ENCODE data around the gene RALGAPB.
A peak's percentile ranks its signal among the peaks of the same experiment; 100 is the strongest.
"Not testable (repeated sequence)": the region's sequence is repeated elsewhere in the genome, so short reads cannot be mapped to it uniquely, and the experiment has no call there.

The RALGAPB gene

DNA sequence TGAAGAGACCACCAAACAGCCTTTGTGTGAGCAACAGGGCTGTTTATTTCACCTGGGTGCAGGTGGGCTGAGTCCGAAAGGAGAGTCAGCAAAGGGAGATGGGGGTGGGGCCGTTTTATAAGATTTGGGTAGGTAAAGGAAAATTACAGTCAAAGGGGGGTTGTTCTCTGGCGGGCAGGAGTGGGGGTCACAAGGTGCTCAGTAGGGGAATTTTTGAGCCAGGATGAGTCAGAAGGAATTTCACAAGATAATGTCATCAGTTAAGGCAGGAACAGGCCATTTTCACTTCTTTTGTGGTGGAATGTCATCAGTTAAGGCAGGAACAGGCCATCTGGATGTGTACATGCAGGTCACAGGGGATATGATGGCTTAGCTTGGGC is 119.8 kb downstream of the RALGAPB start:
- not testable (repeated sequence) for H3K27me3 ChIP-seq (ENCODE audit: control insufficient read depth, insufficient read depth, low read length); H3K9ac ChIP-seq (ENCODE audit: low read depth, low read length); H3K9me3 ChIP-seq (ENCODE audit: control insufficient read depth, insufficient read depth, low read length); H3K36me3 ChIP-seq (ENCODE audit: control insufficient read depth, insufficient read depth, low read length); H3K4me3 ChIP-seq (ENCODE audit: low read depth, low read length); H3K4me1 ChIP-seq (ENCODE audit: control insufficient read depth, insufficient read depth, low read length)

- H3K9ac ChIP-seq (ENCODE audit: low read depth, low read length); H3K27me3 ChIP-seq (ENCODE audit: control insufficient read depth, insufficient read depth, low read length); H3K36me3 ChIP-seq (ENCODE audit: control insufficient read depth, insufficient read depth, low read length); H3K4me3 ChIP-seq (ENCODE audit: low read depth, low read length); H3K9me3 ChIP-seq (ENCODE audit: control insufficient read depth, insufficient read depth, low read length); H3K4me1 ChIP-seq (ENCODE audit: control insufficient read depth, insufficient read depth, low read length): not testable (repeated sequence)
These were observed 121.6 kb downstream of the RALGAPB start for GRCh38 chr20:38594281-38594680.

DNA sequence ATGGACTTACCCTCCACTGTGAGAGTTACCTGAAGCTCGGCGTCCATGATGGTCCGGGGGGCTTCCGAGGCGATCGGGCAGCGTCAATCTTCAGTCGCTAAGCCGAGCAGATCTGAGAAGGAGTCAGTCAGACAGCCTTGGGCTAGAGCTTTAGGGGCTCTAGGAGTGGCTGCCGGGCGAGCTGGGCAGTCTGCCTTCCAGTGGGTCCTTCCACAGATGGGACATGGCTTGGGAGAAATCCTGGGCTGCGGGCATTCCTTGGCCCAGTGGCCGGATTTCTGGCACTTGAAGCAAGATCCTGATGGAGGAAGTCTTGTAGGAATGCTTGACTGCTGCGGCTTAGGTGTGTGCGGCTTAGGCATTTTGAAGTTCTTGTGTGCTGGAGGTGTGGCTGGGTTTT is 123.2 kb downstream of the RALGAPB start:
- H3K27me3 ChIP-seq (ENCODE audit: control insufficient read depth, insufficient read depth, low read length); H3K9me3 ChIP-seq (ENCODE audit: control insufficient read depth, insufficient read depth, low read length); H3K4me1 ChIP-seq (ENCODE audit: control insufficient read depth, insufficient read depth, low read length); H3K4me3 ChIP-seq (ENCODE audit: low read depth, low read length); H3K9ac ChIP-seq (ENCODE audit: low read depth, low read length); H3K36me3 ChIP-seq (ENCODE audit: control insufficient read depth, insufficient read depth, low read length): not testable (repeated sequence)

DNA sequence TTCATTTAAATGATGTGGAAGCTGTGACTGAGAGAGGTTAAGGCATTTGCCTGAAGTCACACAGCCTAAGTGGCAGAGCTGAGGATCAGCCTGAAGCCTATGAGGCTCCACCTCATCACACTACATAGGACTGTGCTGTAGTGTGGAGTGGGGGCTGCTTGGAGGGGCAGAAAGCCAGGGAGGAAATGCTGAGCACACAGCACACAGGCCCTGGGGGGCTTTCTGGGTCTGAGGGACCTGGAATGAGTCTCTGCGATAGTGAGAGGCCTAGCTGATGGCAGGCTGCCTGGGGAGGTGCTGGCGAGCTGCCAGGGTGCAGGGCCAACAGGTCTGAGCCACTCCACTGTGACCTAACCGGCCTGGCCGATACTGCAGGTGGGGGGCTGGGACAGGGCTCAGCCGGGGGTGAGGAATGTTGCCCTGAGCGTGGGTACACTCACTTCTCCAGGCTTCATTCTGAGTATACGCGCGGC is 126.8 kb downstream of the RALGAPB start:
- H3K4me1 ChIP-seq (ENCODE audit: control insufficient read depth, insufficient read depth, low read length): peaks cover 8% of the 10 kb centered on the region
- H3K9ac ChIP-seq (ENCODE audit: low read depth, low read length): no peak overlapping the region
- no peaks in the 10 kb centered on the region for H3K9me3 ChIP-seq (ENCODE audit: control insufficient read depth, insufficient read depth, low read length)
- H3K27me3 ChIP-seq (ENCODE audit: control insufficient read depth, insufficient read depth, low read length): peaks cover 15% of the 10 kb centered on the region
- no peak overlapping the region for H3K4me3 ChIP-seq (ENCODE audit: low read depth, low read length)
- no peaks in the 10 kb centered on the region for H3K36me3 ChIP-seq (ENCODE audit: control insufficient read depth, insufficient read depth, low read length)

GRCh38 chr20:38600057-38600456 is 127.4 kb downstream of the RALGAPB start:
- H3K9me3 ChIP-seq (ENCODE audit: control insufficient read depth, insufficient read depth, low read length): no peaks in the 10 kb centered on the region
- H3K4me3 ChIP-seq (ENCODE audit: low read depth, low read length): no peak overlapping the region
- no peaks in the 10 kb centered on the region for H3K36me3 ChIP-seq (ENCODE audit: control insufficient read depth, insufficient read depth, low read length)
- peaks cover 15% of the 10 kb centered on the region for H3K27me3 ChIP-seq (ENCODE audit: control insufficient read depth, insufficient read depth, low read length)
- H3K4me1 ChIP-seq (ENCODE audit: control insufficient read depth, insufficient read depth, low read length): peaks cover 8% of the 10 kb centered on the region
- H3K9ac ChIP-seq (ENCODE audit: low read depth, low read length): no peak overlapping the region

GRCh38 chr20:38601216-38602184 is 128.9 kb downstream of the RALGAPB start, which contains the start of gene ARHGAP40:
Gene ARHGAP40, plus strand, starts transcription at chr20:38601809.
- Histone ChIP-seq H3K4me1 (ENCODE audit: control insufficient read depth, insufficient read depth, low read length) (peaks cover 8% of the 10 kb centered on the region), H3K36me3 (ENCODE audit: control insufficient read depth, insufficient read depth, low read length) (no peaks in the 10 kb centered on the region), H3K27me3 (ENCODE audit: control insufficient read depth, insufficient read depth, low read length) (peaks cover 15% of the 10 kb centered on the region), H3K9me3 (ENCODE audit: control insufficient read depth, insufficient read depth, low read length) (no peaks in the 10 kb centered on the region), H3K4me3 (ENCODE audit: low read depth, low read length) (peak within 1 kb of the TSS; percentile 72), H3K9ac (ENCODE audit: low read depth, low read length) (peak within 1 kb of the TSS; percentile 65)

DNA sequence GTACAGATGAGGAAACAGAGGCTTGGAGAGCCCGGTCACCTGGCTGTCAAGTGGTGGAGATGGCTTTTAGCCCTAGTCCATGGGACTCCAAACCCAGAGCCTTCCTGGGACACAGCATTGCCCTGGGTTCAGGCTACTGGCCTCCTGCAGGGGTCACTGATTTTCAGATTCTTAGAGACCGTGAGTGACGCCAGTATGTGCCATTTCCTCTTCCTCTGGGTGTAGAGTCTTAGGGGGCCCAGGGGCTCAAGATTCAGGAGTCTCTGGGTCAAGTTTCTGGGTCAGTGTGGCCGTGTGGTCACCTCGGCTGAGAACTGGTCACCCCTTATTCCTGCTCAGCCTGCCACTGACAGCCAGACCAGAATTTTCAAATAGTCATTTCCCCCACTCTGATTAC is 129.5 kb downstream of the RALGAPB start:
- H3K9me3 ChIP-seq (ENCODE audit: control insufficient read depth, insufficient read depth, low read length): no peaks in the 10 kb centered on the region
- H3K36me3 ChIP-seq (ENCODE audit: control insufficient read depth, insufficient read depth, low read length): no peaks in the 10 kb centered on the region
- peaks cover 15% of the 10 kb centered on the region for H3K27me3 ChIP-seq (ENCODE audit: control insufficient read depth, insufficient read depth, low read length)
- H3K9ac ChIP-seq (ENCODE audit: low read depth, low read length): peak overlapping the region; percentile 65
- peaks cover 8% of the 10 kb centered on the region for H3K4me1 ChIP-seq (ENCODE audit: control insufficient read depth, insufficient read depth, low read length)
- H3K4me3 ChIP-seq (ENCODE audit: low read depth, low read length): peak overlapping the region; percentile 72

DNA sequence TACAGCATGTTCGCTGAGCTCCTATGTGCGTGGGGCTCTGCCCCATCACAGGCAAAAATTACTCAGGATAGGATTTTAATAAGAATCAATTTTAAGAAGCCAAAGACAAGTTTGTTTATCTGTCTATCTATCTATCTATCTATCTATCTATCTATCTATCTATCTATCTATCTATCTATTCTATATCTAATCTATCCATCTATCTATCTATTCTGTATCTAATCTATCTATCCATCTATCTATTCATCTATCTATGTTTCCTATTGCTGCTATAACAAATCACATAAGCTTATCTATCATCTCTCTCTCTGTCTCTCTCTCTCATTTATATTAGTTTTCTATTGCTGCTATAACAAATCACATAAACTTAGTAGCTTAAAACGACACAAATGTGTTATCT is 130.6 kb downstream of the RALGAPB start:
- peaks cover 15% of the 10 kb centered on the region for H3K27me3 ChIP-seq (ENCODE audit: control insufficient read depth, insufficient read depth, low read length)
- no peak overlapping the region for H3K4me3 ChIP-seq (ENCODE audit: low read depth, low read length)

DNA sequence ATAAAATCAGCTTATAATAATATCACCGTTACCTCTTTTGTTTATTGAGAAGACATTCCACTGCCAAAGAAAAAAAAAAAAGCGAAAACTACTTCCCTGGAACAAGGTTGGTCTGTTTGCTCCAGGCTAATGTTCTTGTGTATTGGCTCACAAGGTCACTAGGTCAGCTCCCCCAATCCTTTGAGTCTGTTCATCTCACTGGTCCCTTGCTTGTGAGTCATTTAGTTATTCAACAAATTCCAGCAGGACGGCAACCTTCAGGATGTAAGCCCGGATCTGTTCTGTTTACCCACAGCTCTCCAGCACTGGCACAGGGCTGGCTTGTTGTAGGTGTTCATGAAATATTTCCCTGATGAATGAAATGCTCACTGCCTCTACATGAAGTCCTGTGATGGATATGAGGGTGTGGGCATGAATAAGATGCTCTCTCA is 132.2 kb downstream of the RALGAPB start:
- no peak overlapping the region for H3K4me3 ChIP-seq (ENCODE audit: low read depth, low read length)
- no peak overlapping the region for H3K9ac ChIP-seq (ENCODE audit: low read depth, low read length)
- peaks cover 6% of the 10 kb centered on the region for H3K4me1 ChIP-seq (ENCODE audit: control insufficient read depth, insufficient read depth, low read length)
- no peaks in the 10 kb centered on the region for H3K36me3 ChIP-seq (ENCODE audit: control insufficient read depth, insufficient read depth, low read length)
- peaks cover 15% of the 10 kb centered on the region for H3K27me3 ChIP-seq (ENCODE audit: control insufficient read depth, insufficient read depth, low read length)
- H3K9me3 ChIP-seq (ENCODE audit: control insufficient read depth, insufficient read depth, low read length): no peaks in the 10 kb centered on the region

More for the DNA sequence above, 130.6 kb downstream of the RALGAPB start:
- H3K4me1 ChIP-seq (ENCODE audit: control insufficient read depth, insufficient read depth, low read length): peaks cover 8% of the 10 kb centered on the region
- no peaks in the 10 kb centered on the region for H3K9me3 ChIP-seq (ENCODE audit: control insufficient read depth, insufficient read depth, low read length)
- H3K36me3 ChIP-seq (ENCODE audit: control insufficient read depth, insufficient read depth, low read length): no peaks in the 10 kb centered on the region
- H3K9ac ChIP-seq (ENCODE audit: low read depth, low read length): no peak overlapping the region

DNA sequence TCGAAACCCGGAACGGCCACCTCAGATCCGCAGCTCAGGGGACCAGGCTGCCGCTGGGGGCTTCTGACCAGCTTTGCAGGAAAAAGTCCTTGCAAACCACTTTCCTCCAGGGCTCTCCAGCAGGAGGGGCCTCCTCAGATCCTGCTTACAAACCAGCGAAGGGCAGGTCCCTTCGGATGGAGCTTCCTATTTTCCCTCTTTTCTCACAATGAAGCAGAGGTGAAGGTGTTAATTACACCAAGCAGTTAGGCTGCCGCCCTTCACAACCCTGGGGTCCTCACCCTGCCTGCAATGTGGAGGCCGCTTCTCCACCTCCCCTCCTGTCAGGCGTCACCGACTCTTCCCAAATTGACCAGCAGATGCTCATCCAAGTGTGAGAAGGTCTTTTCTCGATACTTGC is 134.7 kb downstream of the RALGAPB start:
- Histone ChIP-seq H3K9me3 (ENCODE audit: control insufficient read depth, insufficient read depth, low read length) (no peaks in the 10 kb centered on the region), H3K9ac (ENCODE audit: low read depth, low read length) (no peak overlapping the region), H3K4me3 (ENCODE audit: low read depth, low read length) (no peak overlapping the region), H3K4me1 (ENCODE audit: control insufficient read depth, insufficient read depth, low read length) (no peaks in the 10 kb centered on the region), H3K36me3 (ENCODE audit: control insufficient read depth, insufficient read depth, low read length) (no peaks in the 10 kb centered on the region), H3K27me3 (ENCODE audit: control insufficient read depth, insufficient read depth, low read length) (peaks cover 8% of the 10 kb centered on the region)

DNA sequence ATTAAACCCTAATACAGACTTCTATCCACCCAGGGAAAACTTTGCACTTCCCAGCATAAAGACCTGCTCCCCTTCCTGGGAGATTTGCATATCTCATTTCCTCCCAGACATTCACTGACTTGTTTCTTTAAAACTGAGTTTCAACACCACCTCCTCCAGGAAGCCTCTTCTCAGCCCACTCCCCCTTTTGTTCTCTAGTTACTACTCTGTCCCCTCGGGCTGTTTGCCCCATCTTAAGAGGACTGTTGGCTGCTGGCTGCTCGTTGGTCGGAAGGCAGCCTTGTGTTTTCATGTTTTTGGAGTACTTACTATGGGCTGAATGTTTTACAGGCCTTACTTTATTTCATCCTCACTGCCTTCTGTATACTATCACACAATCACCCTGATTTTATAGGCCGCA is 135.5 kb downstream of the RALGAPB start:
- no peaks in the 10 kb centered on the region for H3K27me3 ChIP-seq (ENCODE audit: control insufficient read depth, insufficient read depth, low read length)
- no peaks in the 10 kb centered on the region for H3K9me3 ChIP-seq (ENCODE audit: control insufficient read depth, insufficient read depth, low read length)
- no peaks in the 10 kb centered on the region for H3K36me3 ChIP-seq (ENCODE audit: control insufficient read depth, insufficient read depth, low read length)
- no peak overlapping the region for H3K9ac ChIP-seq (ENCODE audit: low read depth, low read length)
- peaks cover 2% of the 10 kb centered on the region for H3K4me1 ChIP-seq (ENCODE audit: control insufficient read depth, insufficient read depth, low read length)
- no peak overlapping the region for H3K4me3 ChIP-seq (ENCODE audit: low read depth, low read length)

- H3K4me1 ChIP-seq (ENCODE audit: control insufficient read depth, insufficient read depth, low read length): peaks cover 2% of the 10 kb centered on the region
- no peak overlapping the region for H3K9ac ChIP-seq (ENCODE audit: low read depth, low read length)
- H3K36me3 ChIP-seq (ENCODE audit: control insufficient read depth, insufficient read depth, low read length): no peaks in the 10 kb centered on the region
These were observed 137.2 kb downstream of the RALGAPB start for GRCh38 chr20:38609815-38610214.

More at GRCh38 chr20:38609815-38610214, 137.2 kb downstream of the RALGAPB start:
- Histone ChIP-seq H3K4me3 (ENCODE audit: low read depth, low read length) (no peak overlapping the region), H3K9me3 (ENCODE audit: control insufficient read depth, insufficient read depth, low read length) (no peaks in the 10 kb centered on the region), H3K27me3 (ENCODE audit: control insufficient read depth, insufficient read depth, low read length) (no peaks in the 10 kb centered on the region)

Data from iPS-15b (cell line).